HG03045 (cell line): ENCODE measurements around the gene MACROH2A1.

Source experiments
- ATAC-seq: cut with Tn5 transposase; IDR thresholded peaks from one replicate; pipeline ENCODE4 v1.9.1; 2021; ENCODE audit warnings: mild to moderate bottlenecking, moderate library complexity; ENCODE audit not compliant: unreplicated experiment

Gene MACROH2A1

GRCh38 chr5:135333732-135334515 lies 65.1 kb downstream of the MACROH2A1 start:
- no peak for ATAC-seq

DNA sequence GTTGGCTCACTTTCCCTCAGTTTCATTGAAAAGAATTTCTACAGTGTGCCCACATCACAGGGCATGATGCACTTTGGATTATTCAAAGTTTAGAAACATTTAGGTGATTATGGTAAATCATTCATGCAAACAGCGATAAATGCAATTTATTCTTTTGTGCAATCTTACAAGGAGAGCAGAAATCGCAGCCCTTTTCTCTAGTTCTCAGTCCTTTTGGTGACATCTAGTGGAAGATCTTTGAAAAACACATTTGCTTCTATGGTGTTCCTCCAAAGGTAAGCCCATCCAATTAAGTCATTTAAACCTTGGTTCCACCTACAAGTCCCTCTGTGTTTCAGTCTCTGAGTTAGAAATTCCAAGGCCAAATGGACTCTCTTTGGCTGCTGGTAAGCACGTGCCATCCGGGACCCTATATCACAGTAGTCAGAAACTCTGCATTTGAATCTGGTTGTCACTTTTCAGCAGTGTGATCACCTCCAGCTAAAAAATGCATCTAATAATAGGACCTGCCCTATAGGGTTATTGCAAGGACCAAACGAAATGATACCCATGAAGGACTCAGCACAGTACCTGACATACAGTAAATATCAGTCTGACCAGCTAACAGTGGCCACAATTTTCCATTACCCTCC lies 66.4 kb downstream of the MACROH2A1 start:
- ATAC-seq: no peak

DNA sequence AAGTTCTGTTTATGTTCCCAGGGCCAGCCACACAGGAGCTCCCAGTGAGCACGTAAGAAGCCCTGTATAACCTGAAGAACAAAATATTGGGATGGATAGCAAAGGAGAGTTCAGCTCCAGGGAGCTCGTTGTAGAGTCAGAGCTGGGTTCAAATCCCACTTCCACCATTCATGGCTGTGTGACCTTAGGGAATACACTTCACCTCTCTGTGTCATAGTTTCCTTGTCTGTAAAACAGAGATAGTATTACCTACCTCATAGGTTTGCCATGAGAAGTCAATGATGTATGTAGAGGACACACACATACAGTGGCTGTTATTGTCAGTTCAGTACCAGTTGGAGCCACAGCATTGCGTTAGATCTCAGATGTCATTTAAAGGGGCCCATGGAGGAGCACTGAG lies 67.4 kb downstream of the MACROH2A1 start:
- no peak for ATAC-seq

DNA sequence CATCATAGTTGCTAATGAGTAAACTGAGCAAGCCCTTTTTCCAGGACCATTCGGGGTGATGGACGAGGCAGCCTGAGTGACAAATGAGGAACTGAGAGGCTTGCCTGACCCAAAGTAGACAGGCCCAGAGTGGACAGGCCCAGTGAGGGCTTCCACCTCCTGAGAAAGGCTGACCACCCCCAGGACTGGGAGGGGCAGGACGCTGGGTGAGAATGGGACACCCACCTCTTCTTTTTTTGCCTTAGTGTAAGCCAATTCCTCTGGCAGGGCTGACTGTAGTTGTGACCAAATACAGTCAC lies 68.3 kb downstream of the MACROH2A1 start:
- no peak for ATAC-seq

- no peak for ATAC-seq
These were observed 68.9 kb downstream of the MACROH2A1 start for GRCh38 chr5:135329913-135330797.

GRCh38 chr5:135329066-135329912 lies 69.7 kb downstream of the MACROH2A1 start:
- no peak for ATAC-seq

GRCh38 chr5:135328128-135328687 lies 70.8 kb downstream of the MACROH2A1 start:
- ATAC-seq: no peak

DNA sequence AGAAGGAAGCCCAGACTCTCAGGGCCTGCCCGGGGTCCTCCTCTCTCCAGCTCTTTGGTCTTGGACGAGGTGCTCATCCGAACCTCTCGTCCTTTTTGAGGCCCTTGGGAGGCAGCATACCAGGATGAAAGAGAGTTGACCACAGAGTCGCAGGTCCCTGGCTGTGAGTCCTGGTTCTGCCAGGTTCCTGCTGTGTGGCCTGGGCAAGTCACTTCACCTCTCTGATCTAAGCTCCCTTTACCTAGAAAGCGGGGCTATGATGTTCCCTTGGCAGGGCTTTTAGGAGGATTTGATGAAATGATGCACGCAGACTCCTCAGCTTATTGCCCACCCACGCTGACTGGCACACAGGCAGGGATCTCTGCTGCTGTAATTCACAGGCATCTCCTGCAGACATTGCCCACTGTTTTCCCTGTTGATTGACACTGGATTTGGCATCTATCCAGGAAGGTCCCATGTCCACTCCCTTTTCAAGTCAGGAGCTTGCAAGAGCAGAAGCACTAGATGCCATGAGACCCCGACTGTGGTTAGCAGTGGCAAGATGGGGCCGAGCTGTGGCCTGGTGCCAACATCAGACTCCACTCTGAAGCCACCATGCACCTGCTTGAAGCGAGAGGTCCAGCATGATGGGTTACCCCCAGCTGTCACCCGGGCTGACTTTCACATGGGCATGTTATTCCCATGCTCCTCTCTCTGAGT lies 71.5 kb downstream of the MACROH2A1 start:
- ATAC-seq: no peak

DNA sequence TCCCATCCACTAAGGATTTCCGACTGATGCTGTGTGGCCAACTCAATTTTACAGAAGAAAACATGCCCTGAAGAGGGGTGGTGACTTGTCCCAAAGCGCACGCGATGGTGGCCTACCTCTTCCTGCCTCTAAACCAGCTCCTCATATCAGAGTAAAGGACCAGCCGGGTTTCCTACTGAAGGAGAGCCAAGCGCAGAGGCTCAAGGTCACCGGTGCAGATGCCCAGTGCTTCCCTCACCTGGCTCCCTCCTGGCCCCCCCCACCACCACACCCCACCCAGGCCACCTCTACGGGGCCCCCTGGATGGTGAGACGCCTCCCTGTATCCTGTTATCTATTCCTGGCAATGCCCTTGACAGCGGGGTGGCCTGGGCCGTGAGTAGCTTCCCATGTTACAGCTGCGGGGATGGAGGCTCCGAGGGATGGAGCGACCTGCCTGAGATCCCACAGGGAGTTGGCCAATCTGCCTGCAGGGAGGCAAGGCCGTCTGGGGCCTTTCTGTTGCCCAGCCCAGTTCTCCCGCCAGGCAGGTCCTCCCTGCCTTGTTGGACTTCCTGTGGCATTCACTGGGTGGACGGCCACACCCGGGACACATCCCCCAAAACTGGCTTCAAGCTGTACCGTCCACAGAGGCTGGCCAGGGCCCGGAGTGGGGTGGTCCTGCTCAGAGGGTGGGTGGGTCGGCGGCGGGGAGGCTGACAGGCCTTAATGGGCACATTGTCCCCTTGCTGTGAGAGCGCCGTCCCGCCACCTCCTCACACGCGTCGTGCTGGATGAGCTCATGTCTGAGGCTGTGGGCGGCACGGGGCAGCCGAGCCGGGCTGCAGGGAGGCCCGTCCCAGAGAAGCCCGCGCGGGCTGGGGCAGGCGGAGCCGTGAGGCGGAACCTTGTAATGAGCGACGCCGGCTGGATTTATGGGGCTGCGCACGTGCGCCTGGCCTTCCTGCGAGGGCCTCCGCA lies 72.5 kb downstream of the MACROH2A1 start:
- no peak for ATAC-seq

DNA sequence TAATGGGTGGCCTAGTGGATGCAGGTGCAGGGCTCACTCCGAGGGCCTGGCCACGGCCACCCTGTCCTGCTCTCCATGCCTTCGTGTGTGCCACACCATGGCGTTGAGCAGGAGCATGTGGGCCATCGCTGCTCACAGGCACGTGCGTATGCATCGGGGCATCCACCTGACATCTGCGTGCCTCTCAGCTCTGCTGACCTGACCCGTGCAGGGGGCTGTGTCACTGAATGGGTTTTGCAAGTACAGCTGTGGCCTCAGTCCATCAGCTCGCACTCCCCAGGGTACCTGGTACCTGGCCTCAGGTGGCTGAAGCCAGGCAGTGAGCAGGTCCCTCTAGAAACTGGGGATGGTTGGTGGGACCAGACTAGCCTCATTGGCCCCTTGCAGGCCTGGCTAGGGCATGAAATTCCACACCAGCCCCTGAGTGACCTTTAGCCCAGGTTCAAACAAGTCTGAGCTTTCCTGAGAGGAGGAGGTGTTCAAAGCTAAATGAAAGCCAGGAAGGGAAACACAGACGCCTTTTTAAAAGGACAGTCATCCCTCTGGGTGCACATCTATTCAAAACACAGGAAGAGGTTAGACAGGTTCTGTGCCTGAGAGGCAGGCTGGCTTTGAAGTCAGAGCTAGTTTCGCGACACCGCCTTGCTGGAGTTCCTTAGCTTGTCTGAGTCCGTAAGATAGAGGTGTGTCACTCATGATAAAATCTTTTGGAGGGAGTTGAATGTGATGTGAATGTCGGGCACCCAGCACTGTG lies 74.0 kb downstream of the MACROH2A1 start:
- ATAC-seq: no peak

DNA sequence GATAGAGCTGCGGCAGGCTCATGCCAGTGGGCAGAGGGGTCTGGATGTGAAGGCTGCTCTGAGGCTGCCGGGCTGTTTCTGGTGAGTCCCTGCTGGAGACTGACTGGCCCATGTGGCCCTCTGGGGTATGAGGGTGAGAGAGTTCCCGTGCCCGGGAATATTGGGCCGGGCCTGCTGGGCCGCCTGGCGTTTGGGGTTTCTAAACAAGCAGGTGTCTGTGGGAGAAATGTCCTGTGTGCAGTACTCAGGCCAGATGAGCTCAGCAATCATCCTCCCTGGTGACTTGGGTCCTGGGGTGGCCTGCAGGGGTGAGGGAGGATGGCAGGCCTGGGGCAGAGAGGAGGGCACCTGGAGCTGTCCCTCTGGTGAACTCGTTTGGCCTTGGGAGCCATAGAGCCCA lies 74.9 kb downstream of the MACROH2A1 start:
- ATAC-seq: no peak

DNA sequence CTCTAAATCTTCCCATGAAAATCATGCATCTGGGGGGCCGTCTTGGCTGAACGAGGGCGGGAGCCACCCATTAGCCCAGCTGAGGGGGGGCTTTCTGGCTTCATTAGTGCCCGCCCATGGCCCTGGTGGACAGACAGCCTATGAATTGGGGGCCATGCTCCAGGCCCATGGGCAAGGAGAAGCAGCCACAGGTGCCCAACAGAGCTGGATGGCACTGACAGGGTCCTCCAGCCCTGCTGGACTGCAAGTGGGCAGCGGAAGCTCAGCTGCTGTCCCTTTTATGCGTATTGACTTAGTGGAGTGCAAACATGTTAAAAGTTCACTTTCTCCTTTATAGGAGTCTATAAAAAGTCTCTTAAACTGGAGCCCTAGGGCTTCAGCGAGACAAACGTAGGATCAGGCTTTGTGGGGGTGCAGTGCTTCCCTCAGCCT lies 75.3 kb downstream of the MACROH2A1 start:
- no peak for ATAC-seq

GRCh38 chr5:135323227-135323626 lies 75.8 kb downstream of the MACROH2A1 start:
- no peak for ATAC-seq

GRCh38 chr5:135322744-135323143 lies 76.3 kb downstream of the MACROH2A1 start:
- ATAC-seq: no peak

DNA sequence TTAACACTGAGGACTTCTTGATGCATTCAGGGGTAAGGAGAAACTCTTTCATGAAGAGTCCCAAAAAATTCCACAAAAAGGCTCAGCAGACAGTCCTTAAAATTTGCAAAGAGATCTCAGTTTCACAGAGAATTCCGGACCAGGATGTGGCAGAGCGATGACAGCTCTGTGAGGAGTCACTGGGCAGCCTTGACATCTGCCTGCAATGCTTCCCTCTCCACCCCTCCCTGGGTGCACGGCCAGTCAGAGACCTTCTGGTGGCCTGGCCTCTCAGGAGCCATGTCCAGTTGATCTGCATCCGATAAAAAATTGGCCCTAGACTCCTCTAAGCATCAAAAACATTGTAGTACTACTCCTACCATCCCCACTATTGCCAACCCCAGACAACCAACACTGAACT lies 76.8 kb downstream of the MACROH2A1 start:
- ATAC-seq: no peak

DNA sequence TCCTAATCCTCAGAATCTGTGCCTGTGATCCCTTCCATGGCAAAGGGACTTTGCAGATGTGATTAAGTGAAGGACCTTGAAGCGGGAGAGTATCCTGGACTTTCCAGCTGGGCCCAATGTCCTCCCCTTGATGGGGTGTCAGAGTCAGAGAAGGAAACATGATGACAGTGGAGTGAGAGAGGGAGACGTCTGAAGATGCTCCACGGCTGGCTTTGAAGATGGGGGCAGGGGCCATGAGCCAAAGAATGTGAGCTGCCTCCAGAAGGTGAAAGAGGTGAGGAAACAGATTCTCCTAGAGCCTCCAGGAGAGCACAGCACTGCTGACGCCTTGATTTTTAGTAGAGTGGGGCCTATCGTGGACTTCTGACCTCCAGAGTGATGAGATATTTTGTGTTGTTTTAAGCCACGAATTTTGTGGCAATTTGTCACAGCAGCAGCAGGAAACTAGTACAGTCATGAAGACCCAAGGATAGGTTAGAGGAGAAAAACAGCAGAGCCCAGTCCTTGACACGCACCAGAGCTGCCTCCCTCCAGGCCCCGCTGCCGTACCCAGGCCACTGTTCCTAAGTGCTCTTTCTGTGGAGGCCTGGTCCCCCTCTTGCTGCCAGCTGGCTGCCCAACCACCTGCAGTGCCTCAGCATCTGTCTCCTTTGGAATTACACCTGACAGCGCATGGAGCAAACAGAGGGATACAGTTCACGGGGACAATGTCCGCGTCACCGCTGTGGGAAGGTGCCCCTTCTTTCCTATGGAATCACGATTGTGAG lies 78.1 kb downstream of the MACROH2A1 start:
- no peak for ATAC-seq

DNA sequence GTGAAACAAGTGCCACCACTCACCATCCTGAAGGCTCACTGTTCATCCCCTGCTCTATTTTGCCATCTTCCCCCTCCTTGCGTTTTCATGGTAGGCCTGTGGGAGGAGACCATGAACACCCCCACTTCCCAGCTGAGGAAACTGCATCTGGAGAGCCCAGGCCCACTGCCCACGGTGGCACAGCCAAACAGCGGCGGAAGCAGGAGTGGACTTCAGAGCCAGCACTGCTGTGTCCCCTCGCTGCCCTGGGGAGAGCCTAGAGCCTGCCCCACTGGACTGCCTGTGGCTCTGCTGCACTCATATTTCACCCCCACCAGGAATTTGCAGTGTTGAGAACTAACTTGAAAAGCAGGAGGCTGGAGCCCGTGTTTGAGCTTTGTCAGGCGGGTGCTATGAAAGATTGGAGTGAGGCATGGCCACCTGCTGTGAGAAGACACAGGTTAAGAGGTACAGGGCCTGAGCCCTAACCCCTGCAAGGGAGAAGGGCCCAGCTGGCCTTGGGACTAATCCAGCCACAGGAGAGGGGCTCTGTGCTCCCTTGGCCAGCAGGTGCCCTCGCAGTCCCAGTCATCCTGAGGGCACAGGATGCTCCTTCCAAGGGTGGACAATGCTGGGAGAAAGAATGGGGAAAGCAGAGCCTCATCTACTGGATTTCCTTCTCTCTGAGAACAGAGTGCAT lies 79.0 kb downstream of the MACROH2A1 start:
- no peak for ATAC-seq
